ENCODE results near the gene CCSER1.
"Not testable (repeated sequence)": the region's sequence is repeated elsewhere in the genome, so short reads cannot be mapped to it uniquely, and the experiment has no call there.

The CCSER1 gene

DNA sequence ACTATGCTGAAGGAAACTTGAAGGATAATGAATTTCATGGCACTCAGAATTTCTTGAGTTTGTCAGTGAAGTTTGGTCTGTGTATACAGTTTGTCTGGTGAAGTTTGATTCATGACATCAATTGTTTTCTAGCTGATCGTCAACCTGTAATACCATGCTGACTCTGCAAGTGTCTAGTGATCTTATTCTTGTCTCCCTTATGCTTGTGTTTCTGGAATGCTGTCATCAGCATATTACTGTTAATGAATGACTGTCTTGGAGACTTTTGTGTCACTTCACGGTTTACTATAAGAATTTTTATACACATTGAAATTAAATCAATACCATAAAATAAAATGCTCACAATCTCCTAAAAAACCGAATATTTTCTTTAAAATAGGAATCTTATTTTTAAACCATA, 779.0 kb downstream of the CCSER1 start:
- H3K36me3 ChIP-seq (ENCODE audit: control insufficient read depth, insufficient read depth, low read length), result no peaks in the 10 kb centered on the region
- peaks cover 5% of the 10 kb centered on the region; the same call in 1 of the 2 replicates for H3K9me3 ChIP-seq (ENCODE audit: control insufficient read depth, insufficient read depth, low read length)
- no peak overlapping the region for H3K4me3 ChIP-seq (ENCODE audit: low read depth, low read length)
- H3K4me1 ChIP-seq (ENCODE audit: control insufficient read depth, insufficient read depth, low read length), result peaks cover 16% of the 10 kb centered on the region
- no peak overlapping the region for H3K9ac ChIP-seq (ENCODE audit: low read depth, low read length)
- H3K27me3 ChIP-seq (ENCODE audit: control insufficient read depth, insufficient read depth, low read length), result no peaks in the 10 kb centered on the region
- H3K27ac ChIP-seq (ENCODE audit: low read depth, low read length), result no peak overlapping the region

DNA sequence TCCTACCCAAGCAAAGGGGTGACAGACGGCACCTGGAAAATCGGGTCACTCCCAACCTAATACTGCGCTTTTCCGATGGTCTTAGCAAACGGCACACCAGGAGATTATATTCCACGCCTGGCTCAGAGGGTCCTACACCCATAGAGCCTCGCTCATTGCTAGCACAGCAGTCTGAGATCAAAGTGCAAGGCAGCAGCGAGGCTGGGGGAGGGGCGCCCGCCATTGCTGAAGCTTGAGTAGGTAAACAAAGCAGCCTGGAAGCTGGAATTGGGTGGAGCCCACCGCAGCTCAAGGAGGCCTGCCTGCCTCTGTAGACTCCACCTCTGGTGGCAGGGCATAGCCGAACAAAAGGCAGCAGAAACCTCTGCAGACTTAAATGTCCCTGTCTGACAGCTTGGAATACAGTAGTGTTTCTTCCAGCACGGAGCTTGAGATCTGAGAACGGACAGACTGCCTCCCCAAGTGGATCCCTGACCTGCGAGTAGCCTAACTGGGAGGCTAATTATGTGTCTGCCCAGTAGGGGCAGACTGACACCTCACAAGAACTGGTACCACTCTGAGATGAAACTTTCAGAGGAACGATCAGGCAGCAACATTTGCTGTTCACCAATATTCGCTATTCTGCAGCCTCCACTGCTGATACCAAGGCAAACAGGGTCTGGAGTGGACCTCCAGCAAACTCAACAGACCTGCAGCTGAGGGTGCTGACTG, 784.7 kb downstream of the CCSER1 start:
- H3K36me3 ChIP-seq (ENCODE audit: control insufficient read depth, insufficient read depth, low read length); H3K4me1 ChIP-seq (ENCODE audit: control insufficient read depth, insufficient read depth, low read length); H3K27ac ChIP-seq (ENCODE audit: low read depth, low read length); H3K9ac ChIP-seq (ENCODE audit: low read depth, low read length); H3K27me3 ChIP-seq (ENCODE audit: control insufficient read depth, insufficient read depth, low read length); H3K4me3 ChIP-seq (ENCODE audit: low read depth, low read length): not testable (repeated sequence)
- peaks cover 10% of the 10 kb centered on the region; the same call in 1 of the 2 replicates for H3K9me3 ChIP-seq (ENCODE audit: control insufficient read depth, insufficient read depth, low read length)

DNA sequence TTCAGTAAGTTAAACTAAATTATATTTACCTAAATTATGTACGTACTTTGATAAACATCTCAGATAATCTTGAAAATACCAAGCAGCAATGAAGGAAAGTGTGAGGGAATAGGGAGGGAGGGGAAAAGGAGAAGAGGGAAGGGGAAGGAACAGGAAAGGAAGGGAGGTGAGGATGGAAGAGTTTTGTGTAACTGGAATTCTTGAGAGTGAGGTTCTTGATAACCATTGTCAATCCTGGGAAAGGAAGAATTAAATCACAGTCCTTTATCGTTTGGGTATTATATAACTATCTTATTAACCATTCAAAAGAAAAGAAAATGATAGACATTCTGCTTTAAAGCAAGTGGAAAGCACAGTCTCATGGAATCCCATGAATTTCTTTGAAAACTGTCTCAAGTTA, 795.0 kb downstream of the CCSER1 start:
- Histone ChIP-seq H3K36me3 (ENCODE audit: control insufficient read depth, insufficient read depth, low read length) (no peaks in the 10 kb centered on the region), H3K4me3 (ENCODE audit: low read depth, low read length) (no peak overlapping the region), H3K9me3 (ENCODE audit: control insufficient read depth, insufficient read depth, low read length) (no peaks in the 10 kb centered on the region), H3K27me3 (ENCODE audit: control insufficient read depth, insufficient read depth, low read length) (no peaks in the 10 kb centered on the region), H3K9ac (ENCODE audit: low read depth, low read length) (no peak overlapping the region), H3K4me1 (ENCODE audit: control insufficient read depth, insufficient read depth, low read length) (no peaks in the 10 kb centered on the region), H3K27ac (ENCODE audit: low read depth, low read length) (no peak overlapping the region)

GRCh38 chr4:90926957-90927356, 799.8 kb downstream of the CCSER1 start:
- H3K27ac ChIP-seq (ENCODE audit: low read depth, low read length), result no peak overlapping the region

DNA sequence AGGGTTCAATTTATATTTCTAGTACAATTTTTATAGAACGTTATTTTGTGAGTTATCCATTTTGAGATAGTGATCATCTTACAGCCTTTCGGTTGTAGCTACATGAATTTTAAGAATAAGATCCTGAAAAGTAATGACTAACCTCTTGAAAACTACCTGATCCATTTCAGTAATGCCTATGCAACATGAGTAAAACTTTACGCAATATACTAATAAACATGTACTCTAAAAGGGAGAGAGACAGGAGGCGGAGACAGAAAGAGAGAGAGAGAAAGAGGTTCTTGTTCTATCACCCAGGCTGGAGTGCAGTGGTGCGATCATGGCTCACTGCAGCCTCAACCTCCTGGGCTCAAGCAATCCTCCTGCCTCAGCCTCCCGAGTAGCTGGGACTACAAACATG, 816.1 kb downstream of the CCSER1 start:
- Histone ChIP-seq H3K4me1 (ENCODE audit: control insufficient read depth, insufficient read depth, low read length) (no peaks in the 10 kb centered on the region), H3K9me3 (ENCODE audit: control insufficient read depth, insufficient read depth, low read length) (no peaks in the 10 kb centered on the region), H3K27me3 (ENCODE audit: control insufficient read depth, insufficient read depth, low read length) (no peaks in the 10 kb centered on the region), H3K36me3 (ENCODE audit: control insufficient read depth, insufficient read depth, low read length) (no peaks in the 10 kb centered on the region), H3K4me3 (ENCODE audit: low read depth, low read length) (no peak overlapping the region), H3K27ac (ENCODE audit: low read depth, low read length) (no peak overlapping the region), H3K9ac (ENCODE audit: low read depth, low read length) (no peak overlapping the region)

More at GRCh38 chr4:90926957-90927356, 799.8 kb downstream of the CCSER1 start:
- no peak overlapping the region for H3K9ac ChIP-seq (ENCODE audit: low read depth, low read length)
- no peaks in the 10 kb centered on the region for H3K27me3 ChIP-seq (ENCODE audit: control insufficient read depth, insufficient read depth, low read length)
- no peaks in the 10 kb centered on the region for H3K36me3 ChIP-seq (ENCODE audit: control insufficient read depth, insufficient read depth, low read length)
- no peak overlapping the region for H3K4me3 ChIP-seq (ENCODE audit: low read depth, low read length)
- H3K4me1 ChIP-seq (ENCODE audit: control insufficient read depth, insufficient read depth, low read length), result no peaks in the 10 kb centered on the region
- no peaks in the 10 kb centered on the region for H3K9me3 ChIP-seq (ENCODE audit: control insufficient read depth, insufficient read depth, low read length)

DNA sequence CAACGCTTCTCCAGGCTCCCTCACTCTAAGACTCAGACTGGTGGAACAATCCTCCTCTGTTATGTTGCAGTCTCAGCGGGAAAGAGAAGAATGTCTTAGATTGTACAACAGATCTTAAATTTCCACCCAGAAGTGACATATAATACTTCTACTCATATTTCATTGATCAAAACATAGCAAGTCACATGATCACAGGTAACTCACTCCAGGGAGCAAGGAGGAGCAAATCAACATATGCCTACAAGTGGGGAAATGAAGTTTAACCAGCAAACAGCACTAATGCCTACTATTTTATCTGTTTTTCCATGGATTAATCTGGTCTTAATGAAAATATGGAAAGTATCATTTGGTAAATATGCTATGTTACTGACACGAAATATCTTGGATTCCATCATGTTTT, 819.8 kb downstream of the CCSER1 start:
- peaks cover 4% of the 10 kb centered on the region; the same call in 1 of the 2 replicates for H3K4me1 ChIP-seq (ENCODE audit: control insufficient read depth, insufficient read depth, low read length)
- H3K9ac ChIP-seq (ENCODE audit: low read depth, low read length), result no peak overlapping the region
- no peak overlapping the region for H3K27ac ChIP-seq (ENCODE audit: low read depth, low read length)
- no peaks in the 10 kb centered on the region for H3K27me3 ChIP-seq (ENCODE audit: control insufficient read depth, insufficient read depth, low read length)
- H3K4me3 ChIP-seq (ENCODE audit: low read depth, low read length), result no peak overlapping the region
- H3K9me3 ChIP-seq (ENCODE audit: control insufficient read depth, insufficient read depth, low read length), result no peaks in the 10 kb centered on the region
- H3K36me3 ChIP-seq (ENCODE audit: control insufficient read depth, insufficient read depth, low read length), result no peaks in the 10 kb centered on the region

DNA sequence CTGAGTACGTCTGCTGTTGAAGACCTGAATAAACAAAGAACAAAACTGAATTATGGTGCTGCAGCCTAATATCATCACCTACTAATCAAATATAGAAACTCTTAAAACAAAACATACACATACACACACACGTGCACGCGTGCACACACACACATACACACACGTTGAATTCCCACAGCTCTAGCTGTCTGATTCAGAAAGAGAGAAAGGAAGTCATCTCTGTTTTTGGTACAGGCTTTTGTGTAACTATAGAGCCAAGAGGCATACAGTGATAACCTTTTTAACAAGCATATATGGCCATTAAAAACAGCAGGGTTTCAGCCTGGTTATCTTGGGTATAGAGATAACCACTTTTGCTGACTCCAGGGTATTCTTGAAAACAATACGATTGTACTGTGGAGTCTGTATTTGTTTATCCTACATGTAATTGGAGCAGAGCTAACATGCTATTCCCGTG, 823.2 kb downstream of the CCSER1 start:
- Histone ChIP-seq H3K9ac (ENCODE audit: low read depth, low read length) (no peak overlapping the region), H3K9me3 (ENCODE audit: control insufficient read depth, insufficient read depth, low read length) (no peaks in the 10 kb centered on the region), H3K4me3 (ENCODE audit: low read depth, low read length) (no peak overlapping the region), H3K4me1 (ENCODE audit: control insufficient read depth, insufficient read depth, low read length) (peaks cover 4% of the 10 kb centered on the region; the same call in 1 of the 2 replicates), H3K36me3 (ENCODE audit: control insufficient read depth, insufficient read depth, low read length) (no peaks in the 10 kb centered on the region), H3K27me3 (ENCODE audit: control insufficient read depth, insufficient read depth, low read length) (no peaks in the 10 kb centered on the region), H3K27ac (ENCODE audit: low read depth, low read length) (peak overlapping the region; percentile 54)

GRCh38 chr4:90951037-90951436, 823.8 kb downstream of the CCSER1 start:
- Histone ChIP-seq H3K36me3 (ENCODE audit: control insufficient read depth, insufficient read depth, low read length) (no peaks in the 10 kb centered on the region), H3K9ac (ENCODE audit: low read depth, low read length) (no peak overlapping the region), H3K27ac (ENCODE audit: low read depth, low read length) (peak overlapping the region; percentile 54), H3K9me3 (ENCODE audit: control insufficient read depth, insufficient read depth, low read length) (no peaks in the 10 kb centered on the region), H3K4me1 (ENCODE audit: control insufficient read depth, insufficient read depth, low read length) (peaks cover 4% of the 10 kb centered on the region; the same call in 1 of the 2 replicates), H3K4me3 (ENCODE audit: low read depth, low read length) (no peak overlapping the region), H3K27me3 (ENCODE audit: control insufficient read depth, insufficient read depth, low read length) (no peaks in the 10 kb centered on the region)

DNA sequence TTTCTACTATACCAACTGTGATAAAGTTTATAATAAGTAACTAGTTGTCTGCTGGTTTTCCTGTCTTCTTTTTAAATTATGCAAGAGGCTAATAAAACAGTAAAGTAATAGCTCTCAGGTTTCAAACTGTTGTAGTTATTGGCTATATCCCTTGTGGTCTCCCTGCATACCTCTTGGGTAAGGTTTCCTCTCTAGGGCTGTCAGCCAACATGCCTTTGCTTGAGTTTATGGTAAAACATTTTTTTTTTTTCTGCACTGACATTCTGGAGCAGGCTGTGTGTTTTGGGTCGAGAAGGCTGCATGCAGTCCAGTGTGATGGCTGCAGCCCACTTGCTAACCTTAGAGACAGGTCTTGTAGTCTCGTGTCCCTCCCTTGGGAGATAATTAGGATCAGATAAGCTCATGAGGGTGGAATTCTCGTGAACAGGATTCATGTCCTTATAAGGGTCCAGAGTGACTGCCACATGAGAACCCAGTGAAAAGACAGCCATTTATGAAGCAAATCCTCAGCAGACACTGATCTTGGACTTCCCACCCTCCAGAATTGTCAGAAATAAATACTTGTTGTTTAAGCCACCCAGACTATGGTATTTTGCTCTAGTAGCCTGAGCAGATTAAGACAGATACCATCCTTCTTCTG, 831.2 kb downstream of the CCSER1 start:
- H3K4me1 ChIP-seq (ENCODE audit: control insufficient read depth, insufficient read depth, low read length), result 0 out of 2 replicates have a peak, but pooled peaks cover 6% of the 10 kb centered on the region
- no peaks in the 10 kb centered on the region for H3K9me3 ChIP-seq (ENCODE audit: control insufficient read depth, insufficient read depth, low read length)
- no peak overlapping the region for H3K9ac ChIP-seq (ENCODE audit: low read depth, low read length)
- H3K36me3 ChIP-seq (ENCODE audit: control insufficient read depth, insufficient read depth, low read length), result no peaks in the 10 kb centered on the region
- H3K27me3 ChIP-seq (ENCODE audit: control insufficient read depth, insufficient read depth, low read length), result no peaks in the 10 kb centered on the region
- no peak overlapping the region for H3K27ac ChIP-seq (ENCODE audit: low read depth, low read length)
- no peak overlapping the region for H3K4me3 ChIP-seq (ENCODE audit: low read depth, low read length)

DNA sequence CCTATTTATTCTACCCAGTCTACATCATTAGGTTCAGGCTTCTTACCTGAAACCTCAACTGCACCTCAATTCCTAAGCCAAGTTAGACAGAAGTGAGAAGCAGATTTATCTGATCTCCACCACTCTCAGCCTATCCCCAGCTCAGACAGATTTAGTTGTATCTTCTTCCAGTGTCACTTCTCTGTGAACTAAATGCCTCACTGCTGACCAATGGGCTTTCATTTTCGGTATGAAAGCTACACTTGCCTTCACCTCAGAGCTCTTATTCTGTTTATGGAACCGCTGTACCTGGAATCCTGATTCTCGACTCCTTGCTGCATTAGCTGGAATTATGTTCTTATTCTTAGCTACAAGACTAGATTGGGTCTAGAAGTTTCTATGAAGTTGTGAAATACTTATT, 833.2 kb downstream of the CCSER1 start:
- no peak overlapping the region for H3K27ac ChIP-seq (ENCODE audit: low read depth, low read length)
- H3K9me3 ChIP-seq (ENCODE audit: control insufficient read depth, insufficient read depth, low read length), result no peaks in the 10 kb centered on the region
- no peak overlapping the region for H3K9ac ChIP-seq (ENCODE audit: low read depth, low read length)

GRCh38 chr4:90960840-90961239, 833.6 kb downstream of the CCSER1 start:
- H3K27ac ChIP-seq (ENCODE audit: low read depth, low read length), result no peak overlapping the region
- 0 out of 2 replicates have a peak, but pooled peaks cover 6% of the 10 kb centered on the region for H3K4me1 ChIP-seq (ENCODE audit: control insufficient read depth, insufficient read depth, low read length)
- no peaks in the 10 kb centered on the region for H3K9me3 ChIP-seq (ENCODE audit: control insufficient read depth, insufficient read depth, low read length)

More for the DNA sequence above, 833.2 kb downstream of the CCSER1 start:
- Histone ChIP-seq H3K36me3 (ENCODE audit: control insufficient read depth, insufficient read depth, low read length) (no peaks in the 10 kb centered on the region), H3K4me1 (ENCODE audit: control insufficient read depth, insufficient read depth, low read length) (0 out of 2 replicates have a peak, but pooled peaks cover 6% of the 10 kb centered on the region), H3K27me3 (ENCODE audit: control insufficient read depth, insufficient read depth, low read length) (no peaks in the 10 kb centered on the region), H3K4me3 (ENCODE audit: low read depth, low read length) (no peak overlapping the region)

More at GRCh38 chr4:90960840-90961239, 833.6 kb downstream of the CCSER1 start:
- Histone ChIP-seq H3K36me3 (ENCODE audit: control insufficient read depth, insufficient read depth, low read length) (no peaks in the 10 kb centered on the region), H3K4me3 (ENCODE audit: low read depth, low read length) (no peak overlapping the region), H3K27me3 (ENCODE audit: control insufficient read depth, insufficient read depth, low read length) (no peaks in the 10 kb centered on the region), H3K9ac (ENCODE audit: low read depth, low read length) (no peak overlapping the region)

All from HUES48 (cell line).